ENCODE data around the gene PACRG.
A peak's percentile ranks its signal among the peaks of the same experiment; 100 is the strongest.

Gene PACRG

DNA sequence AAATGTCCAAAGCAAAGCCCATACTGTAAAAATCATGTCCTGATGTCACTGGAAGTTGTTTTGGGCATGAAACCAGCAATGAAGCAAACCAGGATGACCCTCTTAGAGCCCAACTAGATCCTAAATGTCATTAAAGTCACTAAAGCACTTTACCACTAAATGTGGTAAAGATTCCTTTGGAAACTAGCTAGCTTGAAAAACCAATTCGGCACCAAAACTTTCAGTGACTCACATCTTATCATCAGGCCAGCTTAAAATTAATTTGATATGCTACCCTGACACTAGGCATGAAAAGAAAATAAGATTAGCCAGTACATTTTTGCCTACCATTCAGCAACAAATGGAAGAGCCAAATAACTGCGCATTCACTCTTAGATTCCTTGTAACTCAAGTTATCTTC, 145.8 kb downstream of the PACRG start:
- no peak for DNase-seq

DNA sequence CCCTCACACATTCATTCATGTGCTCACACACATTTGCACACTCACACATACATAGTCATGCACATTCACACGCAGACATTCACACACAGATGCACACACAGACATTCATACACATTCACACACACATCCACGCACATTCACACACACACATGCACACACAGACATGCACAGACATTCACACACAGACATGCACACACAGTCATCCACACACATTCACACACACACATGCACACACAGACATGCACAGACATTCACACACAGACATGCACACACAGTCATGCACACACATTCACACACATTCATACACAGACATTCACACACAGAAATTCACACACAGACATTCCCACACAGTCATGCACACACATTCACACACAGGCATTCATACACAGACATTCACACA, 147.3 kb downstream of the PACRG start:
- DNase-seq, result no peak

- DNase-seq, result no peak
Observed at GRCh38 chr6:162882801-162883481, 155.2 kb downstream of the PACRG start.

DNA sequence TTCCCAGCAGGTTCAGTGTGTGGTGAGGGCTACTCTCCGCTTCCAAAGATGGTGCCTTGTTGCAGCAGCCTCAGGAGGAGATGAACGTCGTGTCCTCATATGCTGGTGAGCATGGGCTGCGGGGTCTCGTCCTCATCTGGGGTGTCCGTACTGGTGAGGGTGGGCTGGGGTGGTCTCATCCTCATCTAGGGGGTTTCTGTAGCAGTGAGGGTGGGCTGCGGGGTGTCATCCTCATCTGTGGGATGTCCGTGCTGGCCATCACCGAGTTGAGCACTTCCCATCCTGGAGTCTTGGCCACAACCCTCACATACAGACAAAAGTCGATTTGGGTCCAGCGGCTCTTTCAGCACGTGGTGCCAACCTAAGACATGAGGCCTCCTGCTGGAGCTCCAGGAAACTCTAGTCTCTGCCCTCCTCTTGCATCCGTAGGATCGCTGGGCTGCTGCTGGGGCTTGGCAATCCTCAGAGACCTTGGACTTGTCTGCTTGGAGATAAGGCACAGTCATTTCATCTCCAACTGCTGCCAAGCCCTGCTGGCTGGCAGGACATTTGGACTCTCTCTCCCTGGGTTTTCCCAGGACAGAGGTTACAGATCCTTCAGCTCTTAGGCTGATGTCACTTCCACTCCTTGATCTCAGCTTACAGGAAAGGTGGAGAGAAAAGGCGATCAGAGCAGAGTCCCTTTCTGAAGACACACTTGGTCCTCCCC, 160.4 kb downstream of the PACRG start:
- DNase-seq, result no peak

DNA sequence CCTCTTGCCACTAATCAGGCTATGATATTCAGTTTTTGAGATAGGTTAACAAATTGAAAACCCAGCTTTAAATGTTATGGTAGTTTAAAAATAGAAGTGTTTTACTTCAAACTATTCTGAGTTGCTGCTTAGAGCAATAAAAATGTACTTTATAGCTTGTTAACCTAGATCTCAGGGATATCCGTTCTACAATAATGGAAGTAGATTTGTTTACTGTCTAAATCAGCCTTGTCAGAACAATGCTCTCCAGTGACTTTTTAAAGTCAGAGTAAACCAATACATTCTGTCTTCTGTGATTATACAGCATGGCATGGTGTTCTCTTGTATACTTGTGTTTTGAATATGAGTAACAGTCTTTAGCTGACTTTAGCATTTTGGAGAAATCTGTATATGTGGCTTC, 161.5 kb downstream of the PACRG start:
- no peak for DNase-seq

GRCh38 chr6:162898011-162898410, 170.2 kb downstream of the PACRG start:
- DNase-seq, result no peak

GRCh38 chr6:162899148-162899547, 171.4 kb downstream of the PACRG start:
- DNase-seq, result no peak

DNA sequence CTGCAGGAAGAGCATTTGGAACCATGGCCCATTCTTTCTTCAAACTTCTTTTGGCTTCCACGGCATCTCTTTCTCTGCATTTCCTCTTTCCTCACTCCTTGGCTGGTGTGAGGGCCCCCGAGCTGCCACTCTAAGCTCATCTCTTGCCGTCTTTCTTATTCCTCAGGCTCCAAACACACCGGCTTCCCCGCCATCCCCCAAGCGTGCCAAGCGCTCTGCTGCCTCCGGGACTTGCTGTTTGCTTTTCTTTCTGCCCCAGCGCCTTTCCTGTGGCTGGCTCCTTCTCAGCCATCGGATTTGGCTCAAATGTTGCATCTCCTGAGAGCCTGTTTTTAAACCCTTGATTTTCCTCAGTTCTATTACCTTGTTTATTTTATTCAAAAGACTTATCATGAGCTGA, 172.7 kb downstream of the PACRG start:
- no peak for DNase-seq

DNA sequence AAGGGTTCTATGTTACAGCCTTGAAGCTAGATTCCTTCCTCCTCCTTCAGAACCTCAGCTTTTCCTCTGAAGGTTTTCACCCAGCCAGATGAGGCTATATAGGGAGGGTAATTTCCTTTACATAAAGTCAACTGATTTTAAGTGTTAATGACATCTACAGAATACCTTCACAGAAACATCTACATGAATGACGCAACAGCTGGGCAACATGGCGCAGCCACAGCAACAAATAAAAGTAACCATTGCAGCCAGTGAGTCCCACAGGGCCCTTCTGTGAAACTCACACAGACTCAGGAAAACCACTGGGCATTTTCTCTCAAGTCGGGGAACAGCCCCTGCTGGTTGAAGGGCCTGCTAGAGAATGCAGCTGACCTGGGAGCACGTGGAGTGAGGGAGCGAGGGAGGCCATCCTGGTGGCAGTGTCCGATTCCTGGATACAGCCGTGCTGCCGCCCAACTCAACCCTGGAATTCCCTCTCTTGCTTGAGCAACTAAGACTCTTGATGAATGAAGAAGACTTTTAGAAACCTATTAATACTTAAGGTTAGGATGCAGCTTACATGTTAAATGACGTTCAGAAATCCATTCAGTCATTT, 176.4 kb downstream of the PACRG start:
- no peak for DNase-seq

DNA sequence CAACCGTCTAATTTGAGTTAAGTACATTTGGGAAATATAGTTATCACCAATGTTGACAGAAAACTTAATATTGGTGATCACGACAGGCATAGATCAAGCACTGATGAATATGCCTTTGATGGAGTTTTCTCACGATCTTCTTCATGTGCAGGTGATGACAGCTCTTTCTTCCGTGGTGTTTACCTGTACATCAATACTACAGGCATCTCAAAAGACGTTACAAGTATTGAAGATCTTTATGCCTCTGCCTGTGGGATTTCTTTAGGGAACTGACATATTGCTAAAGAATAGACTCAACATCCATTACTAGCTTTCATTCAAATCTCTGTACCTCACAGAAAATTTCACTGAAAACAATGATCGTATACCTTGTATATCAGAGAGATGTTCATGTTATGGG, 178.7 kb downstream of the PACRG start:
- no peak for DNase-seq

DNA sequence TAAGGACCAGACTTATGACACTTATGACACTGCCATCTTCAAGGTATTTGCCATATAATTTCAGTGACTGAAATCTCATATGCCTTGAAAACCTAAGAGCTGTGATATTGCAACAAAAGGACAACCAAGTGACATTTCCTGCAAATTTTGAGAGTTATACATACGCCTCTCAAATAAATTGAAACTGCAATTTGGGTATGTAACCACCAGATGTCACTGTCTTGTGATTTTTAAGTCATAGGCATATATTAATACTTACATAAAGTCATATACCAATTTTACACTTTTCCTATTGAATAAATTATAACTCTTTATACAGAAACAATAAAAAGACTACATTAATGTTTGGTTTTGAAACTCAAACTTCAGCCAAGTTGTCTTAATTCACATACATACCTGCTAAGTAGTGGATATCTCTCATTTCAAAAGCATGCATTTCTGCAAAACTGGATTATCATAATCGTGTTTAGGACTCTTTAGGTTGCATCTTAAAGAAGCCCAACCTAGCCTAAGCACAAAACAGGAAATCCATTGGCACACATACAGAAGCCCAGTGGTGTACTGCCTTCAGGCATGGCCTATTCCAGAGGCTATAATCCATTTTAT, 180.2 kb downstream of the PACRG start:
- peak; percentile 70 for DNase-seq

- DNase-seq, result no peak
Observed at GRCh38 chr6:162913206-162913605, 185.4 kb downstream of the PACRG start.

DNA sequence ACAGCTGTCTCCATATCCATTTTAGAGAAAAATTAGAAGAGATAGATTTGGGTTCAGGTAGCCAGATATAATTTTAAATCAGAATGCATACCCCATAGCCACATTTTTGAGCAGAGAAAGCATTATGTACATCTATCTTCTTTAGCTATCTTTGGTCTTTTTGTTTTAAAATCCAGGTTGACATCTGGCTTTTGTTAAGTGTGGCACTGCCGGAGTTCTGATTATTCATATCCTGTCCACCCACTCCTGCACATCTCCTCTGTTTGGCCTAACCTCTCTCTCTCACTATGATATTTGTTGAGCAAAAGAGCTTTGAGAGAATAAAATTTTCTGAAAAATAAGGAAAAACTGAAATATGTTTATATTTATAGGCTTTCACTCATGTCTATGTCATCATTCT, 189.7 kb downstream of the PACRG start:
- no peak for DNase-seq

DNA sequence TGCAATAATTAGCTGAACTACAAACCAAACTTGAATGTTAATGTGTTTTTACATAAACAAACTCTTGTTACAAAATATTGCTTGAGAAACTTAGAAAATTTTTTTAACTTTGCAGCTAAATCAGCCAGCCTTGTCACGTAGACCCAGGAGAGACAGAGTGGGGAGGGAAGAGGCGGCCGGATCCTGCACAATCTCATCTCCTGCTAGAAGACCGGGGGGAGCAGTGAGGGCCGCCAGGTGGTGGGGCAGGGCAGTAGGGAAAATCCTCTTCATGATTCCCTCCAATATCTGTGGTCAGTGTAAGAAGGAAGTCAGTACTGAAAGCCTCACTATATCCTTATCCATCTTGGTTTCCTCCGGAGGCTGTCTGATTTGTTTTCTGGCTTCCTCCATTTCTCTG, 193.3 kb downstream of the PACRG start:
- DNase-seq, result no peak

DNA sequence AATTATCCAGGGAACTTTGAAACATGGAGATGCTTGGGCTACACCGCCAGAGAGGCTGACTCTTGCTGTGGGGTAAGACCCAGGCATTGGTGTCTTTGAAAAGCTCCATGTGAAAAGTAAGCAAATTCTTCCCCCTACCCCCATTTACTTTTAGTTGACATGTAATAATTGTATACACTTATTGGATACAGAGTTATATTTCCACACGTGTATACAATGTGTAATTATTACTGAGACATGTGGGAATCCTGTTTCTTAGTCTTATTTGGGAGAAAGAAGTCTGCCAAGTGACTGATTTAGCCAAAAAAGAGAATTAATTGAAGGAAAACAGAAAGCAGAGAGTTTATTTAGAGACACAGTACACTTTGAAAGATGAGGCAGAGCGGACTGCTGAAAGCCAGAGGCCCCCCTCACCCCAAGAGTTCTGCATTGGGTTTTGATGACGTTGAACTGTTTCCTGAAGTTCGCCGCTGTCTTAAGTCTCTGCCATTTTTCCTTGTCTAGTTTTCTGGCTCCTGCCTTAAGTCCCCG, 193.8 kb downstream of the PACRG start:
- no peak for DNase-seq

- no peak for DNase-seq
Observed at GRCh38 chr6:162922563-162923166, 194.9 kb downstream of the PACRG start.

GRCh38 chr6:162934844-162935243, 207.1 kb downstream of the PACRG start:
- DNase-seq, result no peak

DNA sequence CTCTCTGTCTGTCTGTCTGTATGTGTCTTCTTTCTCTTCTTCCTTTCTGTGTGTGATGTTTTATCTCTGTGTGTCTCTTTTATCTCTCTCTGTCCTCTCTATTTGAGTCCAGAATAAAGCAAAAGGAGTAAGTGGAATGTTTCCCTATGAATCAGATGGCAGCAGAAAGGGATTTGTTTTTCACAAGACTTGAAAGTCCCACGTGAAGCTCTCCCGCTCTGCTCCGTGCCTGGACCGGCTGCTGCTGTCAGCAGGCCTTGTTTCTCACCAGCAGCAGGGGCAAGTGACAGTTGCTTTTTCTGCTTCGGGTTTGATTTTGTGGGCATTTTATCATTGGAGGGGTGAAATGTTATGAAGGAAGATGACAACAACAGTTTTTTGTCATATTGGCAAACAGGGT, 212.7 kb downstream of the PACRG start:
- no peak for DNase-seq

GRCh38 chr6:162941128-162941527, 213.4 kb downstream of the PACRG start:
- DNase-seq, result no peak

DNA sequence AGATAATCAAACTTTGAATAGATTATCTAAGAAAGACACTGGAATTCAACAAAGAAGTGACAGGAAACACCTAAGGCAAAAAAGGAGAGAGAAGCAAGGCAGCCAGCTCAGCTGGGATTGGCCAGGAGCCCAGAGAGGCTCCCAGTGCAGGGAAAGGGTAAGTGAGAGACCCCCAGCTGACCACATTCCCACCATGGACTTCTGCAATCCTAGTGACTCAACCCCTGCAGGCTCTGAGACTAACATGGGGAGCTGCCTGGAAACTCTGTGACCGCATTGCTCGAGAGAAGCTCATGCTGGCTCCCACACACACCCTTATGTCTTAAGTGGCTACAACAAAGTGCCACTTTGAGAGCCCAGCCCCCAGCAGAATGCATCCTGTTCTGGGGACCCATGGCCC, 215.1 kb downstream of the PACRG start:
- DNase-seq, result no peak

GRCh38 chr6:162943369-162943768, 215.6 kb downstream of the PACRG start:
- DNase-seq, result no peak

GRCh38 chr6:162951164-162951743, 223.5 kb downstream of the PACRG start:
- no peak for DNase-seq

DNA sequence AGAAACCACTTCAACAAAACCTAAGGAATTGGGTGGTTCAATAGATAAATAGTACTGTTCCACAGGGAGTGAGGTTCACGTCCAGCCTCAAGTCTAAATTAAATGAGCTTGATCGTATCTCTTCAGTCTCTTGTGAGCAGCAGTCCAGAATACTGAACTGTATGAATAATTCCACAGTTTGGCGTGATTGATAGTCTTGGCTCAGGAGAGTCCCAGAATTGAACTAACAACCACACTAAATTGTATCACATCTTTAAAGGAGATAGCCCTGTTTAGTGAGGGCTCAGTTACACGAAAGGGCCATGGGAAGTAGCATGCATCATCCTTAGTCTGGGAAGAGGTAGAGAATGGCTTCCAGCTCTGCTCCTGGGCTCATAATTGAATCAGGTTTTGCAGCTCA, 224.6 kb downstream of the PACRG start:
- no peak for DNase-seq
